B cell (primary cell): Measurements from ENCODE around the gene DNAJC16.

ENCODE experiments used
- EZH2 ChIP-seq: IDR thresholded peaks from 2 replicates; pipeline ENCODE4 v1.6.1; 2012; ENCODE audit warnings: borderline replicate concordance, low read depth, mild to moderate bottlenecking, moderate library complexity, low read length; ENCODE audit not compliant: insufficient read depth, poor library complexity, severe bottlenecking
- TF ChIP-seq, protein P1 (sequence below): fragments of 200-600 bp; IDR thresholded peaks from one replicate; pipeline ENCODE4 v1.8.0; 2022; ENCODE audit warnings: antibody characterized with exemption, mild to moderate bottlenecking

DNA sequence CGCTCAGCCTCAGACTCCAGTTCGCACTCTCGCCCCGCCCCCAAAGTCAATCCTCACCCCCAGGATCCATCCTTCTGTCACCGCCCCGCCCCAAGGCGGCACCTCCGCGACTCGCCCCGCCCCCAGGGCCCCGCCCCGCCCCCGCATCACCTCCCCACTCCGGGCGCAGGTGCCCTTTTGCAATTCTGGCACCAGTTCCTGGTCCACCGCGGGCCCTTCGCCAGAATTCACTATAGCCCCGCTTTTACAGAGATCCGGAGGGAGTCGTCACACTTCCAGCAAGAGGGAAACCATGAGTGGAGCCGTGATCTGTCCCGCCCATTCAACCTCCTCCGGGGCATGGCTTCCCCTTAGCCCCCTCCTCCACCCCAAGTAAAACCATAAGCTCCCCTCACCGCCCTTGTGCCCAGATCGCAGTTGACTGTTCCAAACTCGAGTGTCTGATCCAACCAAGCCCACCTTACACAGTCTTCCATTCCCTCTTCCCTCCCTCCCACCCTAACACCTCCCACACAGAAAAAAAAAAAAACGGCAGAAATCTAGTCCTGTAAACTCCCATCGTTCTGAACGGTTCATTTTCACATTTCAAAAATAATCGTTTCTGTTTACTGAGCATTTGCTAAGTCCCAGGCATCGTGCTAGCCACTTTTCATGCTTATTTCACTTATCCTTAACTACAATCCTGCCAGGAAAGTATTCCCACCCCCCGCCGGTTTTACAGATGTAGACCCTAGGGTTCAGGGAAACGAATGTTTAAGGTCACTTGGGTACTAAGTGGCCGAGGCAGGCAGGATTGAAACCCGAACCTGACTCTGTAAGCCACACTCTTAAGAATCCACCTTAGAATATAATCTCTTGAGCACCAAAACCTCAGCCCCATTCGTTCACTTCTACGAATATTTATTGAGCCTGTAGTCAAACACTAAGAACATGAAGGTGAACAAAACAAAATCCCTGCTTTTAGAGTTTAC lies 1.3 kb upstream of the DNAJC16 start:
- TF ChIP-seq, protein P1, sequence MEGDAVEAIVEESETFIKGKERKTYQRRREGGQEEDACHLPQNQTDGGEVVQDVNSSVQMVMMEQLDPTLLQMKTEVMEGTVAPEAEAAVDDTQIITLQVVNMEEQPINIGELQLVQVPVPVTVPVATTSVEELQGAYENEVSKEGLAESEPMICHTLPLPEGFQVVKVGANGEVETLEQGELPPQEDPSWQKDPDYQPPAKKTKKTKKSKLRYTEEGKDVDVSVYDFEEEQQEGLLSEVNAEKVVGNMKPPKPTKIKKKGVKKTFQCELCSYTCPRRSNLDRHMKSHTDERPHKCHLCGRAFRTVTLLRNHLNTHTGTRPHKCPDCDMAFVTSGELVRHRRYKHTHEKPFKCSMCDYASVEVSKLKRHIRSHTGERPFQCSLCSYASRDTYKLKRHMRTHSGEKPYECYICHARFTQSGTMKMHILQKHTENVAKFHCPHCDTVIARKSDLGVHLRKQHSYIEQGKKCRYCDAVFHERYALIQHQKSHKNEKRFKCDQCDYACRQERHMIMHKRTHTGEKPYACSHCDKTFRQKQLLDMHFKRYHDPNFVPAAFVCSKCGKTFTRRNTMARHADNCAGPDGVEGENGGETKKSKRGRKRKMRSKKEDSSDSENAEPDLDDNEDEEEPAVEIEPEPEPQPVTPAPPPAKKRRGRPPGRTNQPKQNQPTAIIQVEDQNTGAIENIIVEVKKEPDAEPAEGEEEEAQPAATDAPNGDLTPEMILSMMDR: no peak
- TF ChIP-seq EZH2: no peak
